ENCODE measurements around the gene MICAL3. TPM values are rescaled to one million over a fixed set of nuclear protein-coding genes. Genes with fewer than 3 reads are reported as not detected.

Gene MICAL3
- total RNA-seq, 4 donors from 2014 or later, result 6.0 to 9.8 (median 8.1) TPM

- DNase-seq (no peak), ATAC-seq (no peak)
- intact Hi-C loops (cut with DNase I; ENCODE audit: low total_unique reads), result no loop called here
- Histone ChIP-seq H3K4me3 (no peak overlapping the region), H3K27ac (peak overlapping the region in 1 of 4 donors; percentile 14), H3K27me3 (no peaks in the 10 kb centered on the region), H3K4me1 (peaks cover 56 to 66% of the 10 kb centered on the region in 2 donors), H3K9me3 (no peaks in the 10 kb centered on the region), H3K36me3 (no peaks in the 10 kb centered on the region)
- TF ChIP-seq POLR2A (IDR thresholded peaks at IDR 0.05) (no peak), CTCF (IDR thresholded peaks at IDR 0.05 in 4 of 5, conservative IDR thresholded peaks at IDR 0.05 in 1 of 5) (no peak)
- in situ Hi-C loops (cut with MboI; ENCODE audit: low sequenced_read_pairs in 4 of 4), result loop anchor here in 1 of 4 donors (25.0 kb wide), 1 partner anchor 138 kb away; no protein-coding TSS in a partner anchor
These were observed 100.3 kb downstream of the MICAL3 start for GRCh38 chr22:17924076-17924475.

GRCh38 chr22:17922925-17923903 is 101.1 kb downstream of the MICAL3 start:
- Histone ChIP-seq H3K4me1 (peaks cover 64 to 73% of the 10 kb centered on the region in 2 donors), H3K36me3 (no peaks in the 10 kb centered on the region), H3K27me3 (no peaks in the 10 kb centered on the region), H3K4me3 (no peak overlapping the region), H3K9me3 (no peaks in the 10 kb centered on the region), H3K27ac (peak overlapping the region in 3 of 4 donors; percentile 9 to 30 (median 11))
- ATAC-seq (no peak), DNase-seq (no peak)
- intact Hi-C loops (cut with DNase I; ENCODE audit: low total_unique reads) (no loop called here), in situ Hi-C loops (cut with MboI; ENCODE audit: low sequenced_read_pairs in 4 of 4) (loop anchor here in 1 of 4 donors (25.0 kb wide), 1 partner anchor 139 kb away; no protein-coding TSS in a partner anchor)
- no peak for TF ChIP-seq POLR2A (IDR thresholded peaks at IDR 0.05)

GRCh38 chr22:17921871-17922821 is 102.2 kb downstream of the MICAL3 start:
- Histone ChIP-seq H3K36me3 (no peaks in the 10 kb centered on the region), H3K4me1 (peaks cover 75 to 80% of the 10 kb centered on the region in 2 donors), H3K27ac (peak overlapping the region in 2 of 4 donors; percentile 45 to 46), H3K4me3 (no peak overlapping the region), H3K9me3 (no peaks in the 10 kb centered on the region), H3K27me3 (no peaks in the 10 kb centered on the region)
- ATAC-seq, result no peak
- intact Hi-C loops (cut with DNase I; ENCODE audit: low total_unique reads) (no loop called here), in situ Hi-C loops (cut with MboI; ENCODE audit: low sequenced_read_pairs in 4 of 4) (loop anchor here in 1 of 4 donors (25.0 kb wide), 1 partner anchor 140 kb away; no protein-coding TSS in a partner anchor)
- TF ChIP-seq POLR2A (IDR thresholded peaks at IDR 0.05) (no peak), CTCF (IDR thresholded peaks at IDR 0.05 in 4 of 5, conservative IDR thresholded peaks at IDR 0.05 in 1 of 5) (no peak)
- no peak for DNase-seq

- in situ Hi-C loops (cut with MboI; ENCODE audit: low sequenced_read_pairs in 4 of 4) (loop anchor here in 1 of 4 donors (25.0 kb wide), 1 partner anchor 141 kb away; no protein-coding TSS in a partner anchor), intact Hi-C loops (cut with DNase I; ENCODE audit: low total_unique reads) (no loop called here)
- no peak for TF ChIP-seq CTCF (IDR thresholded peaks at IDR 0.05 in 4 of 5, conservative IDR thresholded peaks at IDR 0.05 in 1 of 5)
- TF ChIP-seq POLR2A (IDR thresholded peaks at IDR 0.05), result no peak
- no peaks in the 10 kb centered on the region for H3K9me3 ChIP-seq
- DNase-seq (no peak), ATAC-seq (no peak)
- H3K27ac ChIP-seq, result peak overlapping the region in 3 of 4 donors; percentile 45 to 73 (median 70)
- peaks cover 75 to 80% of the 10 kb centered on the region in 2 donors for H3K4me1 ChIP-seq
- H3K27me3 ChIP-seq, result no peaks in the 10 kb centered on the region
- no peak overlapping the region for H3K4me3 ChIP-seq
- no peaks in the 10 kb centered on the region for H3K36me3 ChIP-seq
These were observed 103.2 kb downstream of the MICAL3 start for GRCh38 chr22:17920992-17921650.
